Daoy (cell line): ENCODE data around the gene NMS. TPM values are rescaled to one million over a fixed set of nuclear protein-coding genes. Genes with fewer than 3 reads are reported as not detected.

Source experiments
- DNase-seq: peaks from one replicate; pipeline ENCODE4 v3.0.0-alpha.2; 2015; ENCODE audit warnings: low read depth
- total RNA-seq: library from RNA; depleted of rRNA; stranded (reverse); fragments of >200 nt; shearing (Covaris generic); gene quantifications from 2 replicates; pipeline ENCODE4 v1.2.3, GENCODE V29; 2014; rRNA removed

NMS gene
- total RNA-seq, 1 experiment from 2014 or later: not detected

DNA sequence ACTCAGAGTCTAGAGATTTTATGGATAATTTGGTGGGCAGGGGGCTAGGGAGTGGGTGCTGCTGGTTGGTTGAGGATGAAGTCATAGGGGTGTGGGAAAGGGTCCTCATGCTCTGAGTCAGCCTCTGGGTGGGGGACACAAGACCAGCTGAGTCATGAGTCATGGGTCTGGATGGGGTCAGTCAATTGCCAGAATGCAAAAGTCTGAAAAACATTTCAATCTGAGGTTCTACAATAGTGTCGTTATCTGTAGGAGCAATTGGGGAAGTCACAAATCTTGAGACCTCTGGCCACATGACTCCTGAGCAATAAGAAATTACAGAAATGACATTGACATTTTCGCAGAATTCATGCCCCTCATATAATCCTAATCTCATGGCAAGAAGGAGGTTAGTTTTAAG is 15.1 kb downstream of the NMS start:
- DNase-seq: no peak

DNA sequence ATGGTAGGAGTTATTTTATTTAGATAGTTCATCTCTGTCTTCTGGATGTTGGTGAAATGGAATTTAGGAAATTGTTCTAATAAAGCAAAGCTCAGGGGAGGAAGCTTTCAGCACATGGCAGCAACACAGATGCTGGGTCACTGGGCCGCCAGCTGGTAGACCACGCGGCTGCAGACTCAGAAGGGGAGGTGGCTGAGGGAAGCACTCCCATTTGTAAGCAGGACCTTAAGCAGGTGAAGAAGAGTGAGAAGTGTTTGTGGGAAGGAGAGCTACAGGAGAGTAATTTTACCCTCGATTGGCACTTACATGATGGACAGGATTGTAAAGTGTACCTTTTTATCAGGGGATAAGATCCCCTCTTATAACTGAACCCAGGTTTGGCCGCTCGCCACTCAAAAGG is 24.4 kb downstream of the NMS start:
- DNase-seq: no peak

DNA sequence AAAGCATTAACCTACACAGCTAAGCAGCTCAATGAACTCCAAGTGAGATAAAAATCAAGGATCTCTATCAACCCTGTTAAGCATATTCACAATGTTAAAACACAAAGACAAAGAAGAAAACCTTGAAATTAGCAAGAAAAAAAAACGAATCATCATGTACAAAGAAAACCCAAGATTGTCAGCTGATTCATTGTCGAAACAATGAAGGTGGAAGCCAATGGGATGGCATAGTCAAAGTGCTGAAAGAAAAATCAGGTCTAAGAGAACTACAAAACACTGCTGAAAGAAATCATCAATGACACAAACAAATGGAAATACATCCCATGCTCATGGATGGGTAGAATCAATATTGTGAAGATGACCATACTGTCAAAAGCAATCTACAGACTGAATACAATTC is 32.5 kb downstream of the NMS start:
- DNase-seq: no peak

DNA sequence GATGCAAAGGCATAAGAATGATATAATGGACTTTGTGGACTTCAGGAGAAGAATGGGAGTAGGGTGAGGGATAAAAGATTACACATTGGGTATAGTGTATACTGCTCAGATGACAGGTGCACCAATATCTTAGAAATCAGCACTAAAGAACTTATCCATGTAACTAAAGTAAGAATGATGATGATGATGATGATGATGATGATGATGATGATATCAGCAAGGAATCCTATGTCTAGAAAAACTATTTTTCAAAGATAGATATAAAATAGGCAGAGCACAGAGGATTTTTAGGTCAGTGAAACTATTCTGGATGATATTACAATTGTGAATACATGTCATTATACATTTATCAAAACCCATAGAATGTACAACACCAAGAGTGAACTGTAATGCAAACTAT is 34.3 kb downstream of the NMS start:
- DNase-seq: no peak

DNA sequence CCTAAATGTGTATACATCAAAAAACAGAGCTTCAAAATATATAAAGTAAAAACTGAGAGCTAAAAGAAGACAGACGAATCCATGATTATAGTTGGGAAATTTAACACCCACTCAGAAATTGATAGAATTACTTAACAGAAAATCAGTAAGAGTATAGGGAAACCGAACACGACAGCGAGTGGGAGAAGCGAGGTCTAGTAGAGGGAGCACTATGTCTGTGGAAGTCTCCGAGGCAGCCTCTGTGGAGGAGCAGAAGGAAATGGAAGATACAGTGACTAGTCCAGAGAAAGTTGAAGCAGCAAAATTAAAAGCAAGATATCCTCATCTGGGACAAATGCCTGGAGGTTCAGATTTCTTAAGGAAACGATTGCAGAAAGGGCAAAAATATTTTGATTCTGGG is 38.8 kb downstream of the NMS start:
- no peak for DNase-seq

- no peak for DNase-seq
Observed at GRCh38 chr2:100513650-100514049, 43.4 kb downstream of the NMS start.

- no peak for DNase-seq
Observed at GRCh38 chr2:100517556-100517955, 47.3 kb downstream of the NMS start.

GRCh38 chr2:100518801-100519200 is 48.5 kb downstream of the NMS start:
- DNase-seq: no peak

- DNase-seq: no peak
Observed at GRCh38 chr2:100520224-100520623, 49.9 kb downstream of the NMS start.

DNA sequence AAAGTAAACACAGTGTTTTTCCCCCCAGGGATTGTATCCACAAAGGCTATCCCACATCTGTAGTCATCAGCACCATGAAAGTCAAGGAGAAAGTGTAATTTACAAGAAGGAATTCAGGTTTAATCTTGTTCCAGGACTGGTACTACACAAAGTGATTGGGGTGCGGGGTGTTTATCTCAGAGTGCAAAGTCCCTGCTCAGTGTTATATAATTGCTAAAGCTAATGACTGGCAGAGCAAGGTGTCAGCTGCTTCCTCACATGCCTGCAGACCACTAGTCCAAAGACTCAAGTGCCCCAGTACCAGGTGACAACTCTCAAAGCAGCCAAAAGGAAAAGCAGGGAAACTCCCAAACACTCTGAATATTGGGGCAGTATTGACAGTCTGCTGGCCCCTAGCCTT is 52.1 kb downstream of the NMS start:
- DNase-seq: no peak

GRCh38 chr2:100524331-100524730 is 54.0 kb downstream of the NMS start:
- peak; percentile 7 for DNase-seq

DNA sequence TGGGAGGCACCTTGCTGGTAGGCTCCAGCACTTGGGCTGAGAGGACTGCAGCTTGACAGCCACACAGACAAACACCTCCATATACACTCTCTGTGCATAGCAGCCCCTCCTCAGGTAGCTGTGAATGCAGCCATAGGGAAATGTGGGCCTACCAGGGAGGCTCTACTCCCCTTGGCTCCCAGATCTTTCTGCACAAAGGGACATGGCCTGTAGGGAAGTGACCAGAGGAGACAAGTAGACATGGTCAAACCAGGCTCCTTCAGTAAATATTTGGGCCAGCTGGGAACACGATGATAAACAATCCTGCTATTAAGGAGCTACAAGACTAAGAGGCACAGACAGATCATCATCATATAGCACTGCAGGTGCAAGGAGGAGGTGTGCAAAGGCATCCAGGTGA is 56.6 kb downstream of the NMS start:
- no peak for DNase-seq

GRCh38 chr2:100527440-100528015 is 57.2 kb downstream of the NMS start:
- no peak for DNase-seq

GRCh38 chr2:100529176-100529575 is 58.9 kb downstream of the NMS start:
- DNase-seq: no peak

DNA sequence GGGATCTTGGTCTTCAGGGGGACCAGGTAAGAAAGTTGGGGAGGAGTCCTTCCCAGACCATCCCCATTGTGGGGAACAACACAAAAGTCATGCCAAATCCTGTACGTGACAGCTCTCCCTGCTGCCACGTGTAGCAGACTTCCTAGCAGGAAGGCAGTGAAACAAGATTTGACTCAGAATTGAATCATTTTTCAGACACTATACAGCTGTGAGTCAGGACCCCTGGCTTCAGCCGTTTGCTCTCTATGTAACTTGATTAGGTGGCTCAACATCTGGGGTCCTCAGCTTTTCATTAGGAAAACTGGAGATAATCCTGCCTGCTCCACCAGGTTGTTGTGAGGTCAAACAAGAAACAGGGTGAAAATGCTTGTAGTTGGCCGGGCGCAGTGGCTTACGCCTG is 59.6 kb downstream of the NMS start:
- peak; percentile 33 for DNase-seq

Other genes starting within 250 kb of the NMS start
- 0.17 and 0.65 TPM in 2 replicates for gene LONRF2, start 148.0 kb upstream of the NMS start, total RNA-seq
- gene CHST10, start 52.8 kb upstream of the NMS start, total RNA-seq: 9.4 and 13.6 TPM in 2 replicates
- gene PDCL3, start 92.5 kb downstream of the NMS start, total RNA-seq: 43.8 and 45.3 TPM in 2 replicates